PC-3 (cell line): ENCODE data around the gene ANKRD9. TPM values are rescaled to one million over a fixed set of nuclear protein-coding genes. Genes with fewer than 3 reads are reported as not detected.

ENCODE experiments used
- ATAC-seq: fragments of 200-7000 bp; cut with Tn5 transposase; 2 replicates; pipeline ENCODE4 v1.9.1; 2020; ENCODE audit warnings: mild to moderate bottlenecking, moderate library complexity
- BruUV-seq: library from RNA; stranded (reverse); fragments of 400-500 nt; replicated peaks from 2 replicates; lab custom pipeline; 2021; lab: Mats Ljungman, UMichigan
- CTCF ChIA-PET: fragments of 300-600 bp; sonication (Branson Sonifier 250); formaldehyde crosslinking; loops from one replicate; lab custom pipeline; 2022; ENCODE audit warnings: antibody characterized with exemption; lab: Charles Lee
- POLR2A ChIA-PET: fragments of 300-600 bp; sonication (Branson Sonifier 250); formaldehyde crosslinking; loops from one replicate; lab custom pipeline; 2022; ENCODE audit warnings: antibody characterized with exemption; ENCODE audit not compliant: unreplicated experiment; lab: Charles Lee
- DNase-seq: peaks from one replicate; pipeline ENCODE4 v3.0.0-alpha.2; 2015
- H2AFZ ChIP-seq: fragments of 300-600 bp; sonication (generic); 2 replicates; pipeline ENCODE4 v1.6.0; 2016; ENCODE audit warnings: antibody characterized with exemption, low read length
- H3F3A ChIP-seq: fragments of 300-600 bp; sonication (generic); one replicate; pipeline ENCODE4 v1.6.0; 2017; ENCODE audit warnings: antibody characterized with exemption, low read length, control low read depth, mild to moderate bottlenecking; ENCODE audit not compliant: unreplicated experiment
- H3K27ac ChIP-seq: fragments of 300-600 bp; sonication (generic); 2 replicates; pipeline ENCODE4 v1.5.1; 2016; ENCODE audit warnings: mild to moderate bottlenecking, low read length
- H3K27me3 ChIP-seq: fragments of 300-600 bp; sonication (generic); 2 replicates; pipeline ENCODE4 v1.6.1; 2016; ENCODE audit warnings: low read length, mixed read lengths
- H3K36me3 ChIP-seq: fragments of 300-600 bp; sonication (generic); 2 replicates; pipeline ENCODE4 v1.6.1; 2016; ENCODE audit warnings: low read depth, mixed run types, low read length, mixed read lengths
- H3K4me1 ChIP-seq: fragments of 300-600 bp; sonication (generic); 2 replicates; pipeline ENCODE4 v1.5.1; 2016; ENCODE audit warnings: low read length; ENCODE audit not compliant: insufficient read depth
- H3K4me2 ChIP-seq: fragments of 300-600 bp; sonication (generic); 2 replicates; pipeline ENCODE4 v1.6.0; 2016; ENCODE audit warnings: low read length
- H3K4me3 ChIP-seq: fragments of 300-600 bp; sonication (generic); 2 replicates; pipeline ENCODE4 v1.5.1; 2016; ENCODE audit warnings: mild to moderate bottlenecking, low read length, mixed read lengths
- H3K79me2 ChIP-seq: fragments of 300-600 bp; sonication (generic); 2 replicates; pipeline ENCODE4 v1.6.1; 2017; ENCODE audit warnings: low read length, mixed read lengths
- H3K9ac ChIP-seq: fragments of 300-600 bp; sonication (generic); 2 replicates; pipeline ENCODE4 v1.6.0; 2016; ENCODE audit warnings: mild to moderate bottlenecking, low read length
- H3K9me2 ChIP-seq: fragments of 300-600 bp; sonication (generic); replicated peaks from 2 replicates; pipeline ENCODE4 v1.6.1; 2016; ENCODE audit warnings: mixed run types, low read length, mixed read lengths
- H3K9me3 ChIP-seq: fragments of 300-600 bp; sonication (generic); 2 replicates; pipeline ENCODE4 v1.6.1; 2016; ENCODE audit warnings: low read length, mixed read lengths
- H4K20me1 ChIP-seq: fragments of 300-600 bp; sonication (generic); 2 replicates; pipeline ENCODE4 v1.6.1; 2016; ENCODE audit warnings: low read length, mixed read lengths
- CTCF ChIP-seq: fragments of 300-600 bp; sonication (generic); conservative IDR thresholded peaks from 2 replicates; pipeline ENCODE4 v1.5.1; 2017; ENCODE audit warnings: antibody characterized with exemption, low read depth, mild to moderate bottlenecking, low read length
- EZH2 ChIP-seq: fragments of 300-600 bp; sonication (generic); IDR thresholded peaks from one replicate; pipeline ENCODE4 v1.6.1; 2017; ENCODE audit warnings: antibody characterized with exemption, mild to moderate bottlenecking, low read length; ENCODE audit not compliant: unreplicated experiment
- EZH2phosphoT487 ChIP-seq: fragments of 300-600 bp; sonication (generic); IDR thresholded peaks from 2 replicates; pipeline ENCODE4 v1.6.1; 2018; ENCODE audit warnings: mild to moderate bottlenecking, antibody characterized with exemption, low read length, borderline replicate concordance
- intact Hi-C: fragments of 100-400 bp; cut with micrococcal nuclease; formaldehyde crosslinking; loops from 2 replicates; pipeline ENCODE4 v1.9.0; 2023
- total RNA-seq: library from RNA; depleted of rRNA; stranded (reverse); fragments of >200 nt; gene quantifications from 2 replicates; pipeline ENCODE4 v1.2.3, GENCODE V29; 2014

Gene ANKRD9
- total RNA-seq, 1 experiment from 2014 or later: 52.6 TPM

DNA sequence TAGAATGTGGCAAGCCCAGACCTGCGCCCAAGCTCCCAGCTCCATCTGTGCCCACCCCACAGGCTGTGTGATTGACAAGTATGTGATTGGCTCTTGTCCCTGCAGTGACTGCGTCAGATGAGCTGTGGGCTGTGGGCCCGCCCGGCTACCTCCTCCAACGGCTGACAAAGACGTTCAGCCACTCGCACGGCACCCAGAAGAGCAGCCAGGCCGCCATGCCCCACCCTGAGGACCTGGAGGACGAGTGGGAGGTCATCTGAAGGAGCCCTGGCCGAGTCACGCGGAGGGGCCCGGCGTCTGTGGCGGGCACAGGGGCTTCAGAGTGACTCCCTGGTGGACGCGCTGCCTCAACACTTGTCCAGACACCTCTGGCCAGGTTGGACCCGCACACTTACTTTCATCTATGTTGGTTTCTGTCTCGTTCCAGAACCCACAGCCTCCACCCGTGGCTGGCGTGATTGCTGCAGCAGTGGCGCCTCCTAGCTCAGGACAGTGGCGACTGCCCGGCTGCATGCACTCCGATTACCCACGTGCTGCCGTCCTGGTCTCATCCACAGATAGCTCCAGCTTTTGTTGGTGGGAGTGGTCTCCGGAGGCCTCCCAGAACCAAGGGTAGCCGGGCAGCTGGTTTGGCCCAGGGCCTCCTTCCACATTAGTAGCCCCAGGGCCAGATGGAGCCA lies 11.4 kb downstream of the ANKRD9 start:
- H3K9me3 ChIP-seq: no peaks in the 10 kb centered on the region
- no peak overlapping the region for H3K4me3 ChIP-seq
- CTCF ChIA-PET: interaction anchor here (0.5 to 1.6 kb wide), 2 partner anchors 60 to 411 kb away, joined by 7 to 11 read pairs; no protein-coding TSS in a partner anchor
- ATAC-seq (peak; percentile 48; the same call in 1 of the 2 replicates), DNase-seq (peak; percentile 41)
- no peak overlapping the region for H2AFZ ChIP-seq
- H3K9me2 ChIP-seq: no peaks in the 10 kb centered on the region
- no peaks in the 10 kb centered on the region for H4K20me1 ChIP-seq
- H3K9ac ChIP-seq: no peak overlapping the region
- no peaks in the 10 kb centered on the region for H3K4me1 ChIP-seq
- no peak overlapping the region for H3K27ac ChIP-seq
- no TSS peak for BruUV-seq
- POLR2A ChIA-PET: interaction anchor here (0.6 kb wide), 1 partner anchor 595 kb away, joined by 3 read pairs; no protein-coding TSS in a partner anchor
- intact Hi-C loops: no loop called here
- H3K4me2 ChIP-seq: no peak overlapping the region
- H3F3A ChIP-seq: no peaks in the 10 kb centered on the region
- H3K79me2 ChIP-seq: no peaks in the 10 kb centered on the region
- no peak for TF ChIP-seq EZH2
- no peak for TF ChIP-seq EZH2phosphoT487
- peak; percentile 61 for TF ChIP-seq CTCF
- H3K27me3 ChIP-seq: no peaks in the 10 kb centered on the region
- H3K36me3 ChIP-seq: no peaks in the 10 kb centered on the region

DNA sequence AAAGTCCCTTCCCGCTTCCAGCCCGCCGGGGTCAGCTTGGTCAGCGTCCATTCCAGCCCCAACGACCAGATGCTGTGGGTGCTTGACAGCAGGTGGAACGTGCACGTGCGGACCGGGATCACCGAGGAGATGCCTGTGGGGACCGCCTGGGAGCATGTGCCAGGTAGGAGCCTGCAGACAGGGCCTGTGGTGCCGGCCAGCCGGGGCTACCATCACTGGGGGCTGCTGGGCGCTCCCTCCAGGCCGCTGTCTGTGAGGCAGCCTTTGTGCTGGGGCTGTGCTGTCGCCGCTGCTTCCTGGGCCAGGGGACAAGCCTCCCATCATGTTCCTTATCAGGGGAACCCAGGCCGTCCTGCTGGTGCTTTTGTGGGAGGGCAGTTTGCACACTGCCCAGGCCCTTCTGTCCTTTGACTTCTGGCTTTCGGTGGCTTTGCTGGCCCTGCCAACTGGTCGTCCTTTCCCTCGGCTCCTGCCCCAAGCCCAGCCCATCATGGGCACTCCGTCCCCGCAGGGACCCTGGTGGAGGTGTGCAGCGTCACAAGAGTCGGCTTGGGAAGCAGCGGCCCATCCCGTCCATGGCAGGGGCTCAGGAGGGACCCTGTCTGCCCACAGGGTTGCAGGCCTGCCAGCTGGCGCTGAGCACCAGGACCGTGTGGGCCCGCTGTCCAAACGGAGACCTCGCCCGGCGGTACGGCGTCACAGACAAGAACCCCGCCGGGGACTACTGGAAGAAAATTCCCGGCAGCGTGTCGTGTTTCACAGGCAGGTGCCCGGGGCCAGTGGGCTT lies 12.4 kb downstream of the ANKRD9 start:
- no peak overlapping the region for H3K4me3 ChIP-seq
- no peaks in the 10 kb centered on the region for H3K9me2 ChIP-seq
- no peaks in the 10 kb centered on the region for H3K36me3 ChIP-seq
- H4K20me1 ChIP-seq: no peaks in the 10 kb centered on the region
- H3K27ac ChIP-seq: no peak overlapping the region
- no peaks in the 10 kb centered on the region for H3K27me3 ChIP-seq
- ChIA-PET CTCF (interaction anchor here (0.5 to 1.6 kb wide), 2 partner anchors 59 to 410 kb away, joined by 7 to 11 read pairs; no protein-coding TSS in a partner anchor), POLR2A (no interaction called here)
- ATAC-seq (no peak), DNase-seq (no peak)
- no peaks in the 10 kb centered on the region for H3K4me1 ChIP-seq
- no peak overlapping the region for H2AFZ ChIP-seq
- H3K4me2 ChIP-seq: no peak overlapping the region
- BruUV-seq: no TSS peak
- no peak overlapping the region for H3K9ac ChIP-seq
- H3K9me3 ChIP-seq: no peaks in the 10 kb centered on the region
- intact Hi-C loops: no loop called here
- TF ChIP-seq CTCF: no peak
- TF ChIP-seq EZH2: no peak
- TF ChIP-seq EZH2phosphoT487: no peak
- H3K79me2 ChIP-seq: no peaks in the 10 kb centered on the region
- no peaks in the 10 kb centered on the region for H3F3A ChIP-seq

GRCh38 chr14:102496331-102496691 lies 13.3 kb downstream of the ANKRD9 start:
- Histone ChIP-seq H4K20me1 (no peaks in the 10 kb centered on the region), H3K36me3 (no peaks in the 10 kb centered on the region), H2AFZ (no peak overlapping the region), H3K27ac (no peak overlapping the region), H3K4me1 (no peaks in the 10 kb centered on the region), H3K9ac (no peak overlapping the region), H3K9me2 (no peaks in the 10 kb centered on the region), H3K79me2 (no peaks in the 10 kb centered on the region), H3K9me3 (no peaks in the 10 kb centered on the region), H3K4me2 (no peak overlapping the region), H3K27me3 (no peaks in the 10 kb centered on the region), H3K4me3 (no peak overlapping the region), H3F3A (no peaks in the 10 kb centered on the region)
- ChIA-PET POLR2A (no interaction called here), CTCF (no interaction called here)
- TF ChIP-seq CTCF (no peak), EZH2phosphoT487 (no peak), EZH2 (no peak)
- ATAC-seq: no peak
- no peak for DNase-seq
- no TSS peak for BruUV-seq
- intact Hi-C loops: no loop called here
